SU-DHL-6 (cell line): ENCODE data around the gene HIPK3.

Experiments used
- H2AFZ ChIP-seq: fragments of 200-600 bp; sonication (generic); 2 replicates; pipeline ENCODE4 v1.6.1; 2014; ENCODE audit warnings: low read depth, mild to moderate bottlenecking, moderate library complexity, mixed read lengths, antibody characterized with exemption, low read length; ENCODE audit not compliant: severe bottlenecking
- H3F3A ChIP-seq: fragments of 200-600 bp; shearing (Covaris generic); 2 replicates; pipeline ENCODE4 v1.6.0; 2016; ENCODE audit warnings: antibody characterized with exemption, mild to moderate bottlenecking; ENCODE audit not compliant: insufficient read depth
- H3K27ac ChIP-seq: fragments of 200-600 bp; sonication (generic); 2 replicates; pipeline ENCODE4 v1.5.1; 2016; ENCODE audit warnings: low read depth, mild to moderate bottlenecking, low read length, moderate library complexity, mixed read lengths
- H3K27me3 ChIP-seq: fragments of 200-600 bp; sonication (generic), shearing (Covaris generic); 2 replicates; pipeline ENCODE4 v1.6.0; 2014; ENCODE audit warnings: mild to moderate bottlenecking, low read length
- H3K36me3 ChIP-seq: fragments of 200-600 bp; sonication (generic); 2 replicates; pipeline ENCODE4 v1.6.1; 2014; ENCODE audit warnings: mild to moderate bottlenecking, low read length, mixed read lengths
- H3K4me2 ChIP-seq: fragments of 300-600, 200-600 bp; shearing (Covaris generic), sonication (generic); 2 replicates; pipeline ENCODE4 v1.6.0; 2014; ENCODE audit warnings: low read length, low read depth, mild to moderate bottlenecking; ENCODE audit not compliant: poor library complexity, severe bottlenecking
- H3K4me3 ChIP-seq: fragments of 200-600 bp; sonication (generic); 2 replicates; pipeline ENCODE4 v1.5.1; 2014; ENCODE audit warnings: antibody characterized with exemption, low read length, mild to moderate bottlenecking, mixed read lengths; ENCODE audit not compliant: insufficient read depth, poor library complexity, severe bottlenecking
- H3K79me2 ChIP-seq: fragments of 200-600 bp; sonication (generic); 2 replicates; pipeline ENCODE4 v1.6.1; 2014; ENCODE audit warnings: mild to moderate bottlenecking, low read length, moderate library complexity; ENCODE audit not compliant: insufficient read depth
- H3K9ac ChIP-seq: fragments of 200-600 bp; sonication (generic); 2 replicates; pipeline ENCODE4 v1.7.0; 2014; ENCODE audit warnings: mild to moderate bottlenecking, low read length
- H3K9me2 ChIP-seq: fragments of 200-600 bp; sonication (generic); replicated peaks from 2 replicates; pipeline ENCODE4 v1.6.1; 2014; ENCODE audit warnings: low read length; ENCODE audit not compliant: insufficient read depth
- H3K9me3 ChIP-seq: fragments of 200-600 bp; sonication (generic); 2 replicates; pipeline ENCODE4 v1.6.1; 2014; ENCODE audit warnings: low read length, mixed read lengths; ENCODE audit not compliant: insufficient read depth
- H4K20me1 ChIP-seq: fragments of 200-600 bp; sonication (generic); 2 replicates; pipeline ENCODE4 v1.6.1; 2014; ENCODE audit warnings: low read depth, mild to moderate bottlenecking, antibody characterized with exemption, low read length, moderate library complexity, mixed read lengths
- CTCF ChIP-seq: fragments of 200-600 bp; sonication (generic); IDR thresholded peaks from one replicate; pipeline ENCODE4 v1.5.1; 2017; ENCODE audit warnings: antibody characterized with exemption, mild to moderate bottlenecking, low read length, moderate library complexity; ENCODE audit not compliant: insufficient read depth, poor library complexity, severe bottlenecking
- EZH2phosphoT487 ChIP-seq: fragments of 200-600 bp; sonication (generic), shearing (Covaris generic); conservative IDR thresholded peaks from 2 replicates; pipeline ENCODE4 v1.6.1; 2018; ENCODE audit warnings: mild to moderate bottlenecking, antibody characterized with exemption, low read length, moderate library complexity, mixed read lengths

Gene HIPK3

GRCh38 chr11:33350287-33350686 is 93.1 kb downstream of the HIPK3 start:
- Histone ChIP-seq H2AFZ (no peak overlapping the region), H3K79me2 (no peaks in the 10 kb centered on the region), H3K9me2 (no peaks in the 10 kb centered on the region), H3F3A (no peaks in the 10 kb centered on the region), H3K9me3 (no peaks in the 10 kb centered on the region), H3K9ac (no peak overlapping the region), H4K20me1 (no peaks in the 10 kb centered on the region), H3K36me3 (no peaks in the 10 kb centered on the region), H3K4me3 (no peak overlapping the region), H3K27ac (no peak overlapping the region), H3K27me3 (no peaks in the 10 kb centered on the region), H3K4me2 (no peak overlapping the region)
- TF ChIP-seq CTCF, result no peak
- no peak for TF ChIP-seq EZH2phosphoT487

- H3K9me2 ChIP-seq, result no peaks in the 10 kb centered on the region
- TF ChIP-seq CTCF (no peak), EZH2phosphoT487 (no peak)
- H3K36me3 ChIP-seq, result no peaks in the 10 kb centered on the region
- H3K27me3 ChIP-seq, result no peaks in the 10 kb centered on the region
- H4K20me1 ChIP-seq, result no peaks in the 10 kb centered on the region
- no peak overlapping the region for H3K4me2 ChIP-seq
- H3K4me3 ChIP-seq, result no peak overlapping the region
- H3K27ac ChIP-seq, result no peak overlapping the region
- H3K9me3 ChIP-seq, result no peaks in the 10 kb centered on the region
- no peaks in the 10 kb centered on the region for H3F3A ChIP-seq
- H2AFZ ChIP-seq, result no peak overlapping the region
- H3K9ac ChIP-seq, result no peak overlapping the region
- H3K79me2 ChIP-seq, result no peaks in the 10 kb centered on the region
Observed at GRCh38 chr11:33358150-33358831, 101.1 kb downstream of the HIPK3 start.

- Histone ChIP-seq H4K20me1 (no peaks in the 10 kb centered on the region), H3K9me2 (no peaks in the 10 kb centered on the region), H3K36me3 (no peaks in the 10 kb centered on the region), H3K27me3 (no peaks in the 10 kb centered on the region), H3K9me3 (no peaks in the 10 kb centered on the region), H3F3A (no peaks in the 10 kb centered on the region), H3K27ac (no peak overlapping the region), H3K4me3 (no peak overlapping the region), H3K79me2 (no peaks in the 10 kb centered on the region), H3K4me2 (no peak overlapping the region), H3K9ac (no peak overlapping the region), H2AFZ (no peak overlapping the region)
- TF ChIP-seq EZH2phosphoT487 (no peak), CTCF (no peak)
Observed at GRCh38 chr11:33360642-33361041, 103.5 kb downstream of the HIPK3 start.
